Keratinocyte (primary cell): ENCODE results near the gene ADGRA3. TPM values are rescaled to one million over a fixed set of nuclear protein-coding genes. Genes with fewer than 3 reads are reported as not detected.

Experiments
- DNase-seq: peaks from one replicate; pipeline ENCODE4 v3.0.0-alpha.2; 2011; ENCODE audit warnings: low read depth, missing footprints, low spot score
- FAIRE-seq: peaks from 2 replicates; lab custom pipeline; 2011; peaks lifted over from hg19 to GRCh38; lab: Jason Lieb, UNC
- H2AFZ ChIP-seq: 2 replicates; pipeline ENCODE4 v1.6.0; 2012; ENCODE audit warnings: low read length, control low read depth, inconsistent platforms; ENCODE audit not compliant: control insufficient read depth
- H3K27ac ChIP-seq: 2 replicates; pipeline ENCODE4 v1.5.1; 2011; ENCODE audit warnings: low read length; ENCODE audit not compliant: control insufficient read depth, insufficient read depth
- H3K27me3 ChIP-seq: 3 replicates; pipeline ENCODE4 v1.6.0; 2011; ENCODE audit warnings: low read length; ENCODE audit not compliant: control insufficient read depth, insufficient read depth; ENCODE audit errors: extremely low read depth
- H3K36me3 ChIP-seq, 2 experiments: 2 replicates in 1 of 2; 3 replicates in 1 of 2; pipeline ENCODE4 v1.5.1; 2011; ENCODE audit warnings: low read length in 2 of 2, mild to moderate bottlenecking in 1 of 2; ENCODE audit not compliant: control insufficient read depth in 2 of 2, insufficient read depth in 2 of 2; ENCODE audit errors: extremely low read depth in 1 of 2
- H3K4me1 ChIP-seq: 3 replicates; pipeline ENCODE4 v1.5.1; 2011; ENCODE audit warnings: low read length; ENCODE audit not compliant: control insufficient read depth, insufficient read depth; ENCODE audit errors: extremely low read depth
- H3K4me2 ChIP-seq: 3 replicates; pipeline ENCODE4 v1.6.0; 2011; ENCODE audit warnings: low read depth, low read length; ENCODE audit not compliant: control insufficient read depth, insufficient read depth; ENCODE audit errors: extremely low read depth
- H3K4me3 ChIP-seq, 3 experiments: fragments of 200-600 bp in 1 of 3; sonication (generic) in 1 of 3; 2 replicates in 2 of 3; 3 replicates in 1 of 3; pipeline ENCODE4 v1.5.1; 2011 to 2016; ENCODE audit warnings: low read length in 3 of 3, mild to moderate bottlenecking in 3 of 3, control low read depth in 2 of 3, inconsistent platforms in 1 of 3, low read depth in 1 of 3, mixed read lengths in 1 of 3, mixed run types in 1 of 3, moderate library complexity in 1 of 3; ENCODE audit not compliant: control insufficient read depth in 2 of 3, insufficient read depth in 2 of 3; ENCODE audit errors: extremely low read depth in 1 of 3
- H3K79me2 ChIP-seq: 2 replicates; pipeline ENCODE4 v1.6.0; 2012; ENCODE audit warnings: low read length; ENCODE audit not compliant: control insufficient read depth, insufficient read depth
- H3K9ac ChIP-seq: 3 replicates; pipeline ENCODE4 v1.6.0; 2011; ENCODE audit warnings: low read length; ENCODE audit not compliant: control insufficient read depth, insufficient read depth; ENCODE audit errors: extremely low read depth
- H3K9me1 ChIP-seq: 3 replicates; pipeline ENCODE4 v1.6.0; 2011; ENCODE audit warnings: low read length; ENCODE audit not compliant: control insufficient read depth, insufficient read depth; ENCODE audit errors: extremely low read depth
- H3K9me3 ChIP-seq: 2 replicates; pipeline ENCODE4 v1.5.1; 2012; ENCODE audit warnings: low read depth, low read length; ENCODE audit not compliant: control insufficient read depth
- H4K20me1 ChIP-seq: 3 replicates; pipeline ENCODE4 v1.6.0; 2011; ENCODE audit warnings: low read length; ENCODE audit not compliant: control insufficient read depth, insufficient read depth; ENCODE audit errors: extremely low read depth
- EZH2 ChIP-seq: IDR thresholded peaks from one replicate; pipeline ENCODE4 v1.6.1; 2012; ENCODE audit warnings: inconsistent platforms, mild to moderate bottlenecking, low read length, moderate library complexity
- dilution Hi-C: fragments of 300-500 bp; cut with MboI; formaldehyde crosslinking; loops from one replicate; pipeline ENCODE4 v1.7.0; 2020; ENCODE audit warnings: low sequenced_read_pairs; ENCODE audit not compliant: extremely low pct_ligation_motif_present
- polyA plus RNA-seq, 5 experiments: library from polyadenylated mRNA; depleted of rRNA in 3 of 5; stranded (reverse) in 3 of 5; stranded (forward) in 1 of 5; unstranded in 1 of 5; fragments of >200 nt; gene quantifications; 1 replicate in 1 of 5; 2 replicates in 3 of 5; 3 replicates in 1 of 5; pipeline versions ENCODE4 v1.2.1 to v1.2.3, GENCODE V29; 2011 to 2012; ENCODE audit warnings: missing spikeins in 2 of 5, low read depth in 1 of 5, low replicate concordance in 1 of 5
- TF ChIP-seq, protein P1 (sequence below), 3 experiments: IDR thresholded peaks in 1 of 3; conservative IDR thresholded peaks in 1 of 3; optimal IDR thresholded peaks in 1 of 3; 2 replicates in 2 of 3; 3 replicates in 1 of 3; pipeline versions ENCODE3 to v1.5.1; 2011; ENCODE audit warnings: low read length in 3 of 3, mild to moderate bottlenecking in 3 of 3, moderate library complexity in 2 of 3, control low read depth in 1 of 3, inconsistent platforms in 1 of 3; ENCODE audit not compliant: insufficient read depth in 2 of 3; ENCODE audit errors: extremely low read depth in 1 of 3

The ADGRA3 gene
- polyA plus RNA-seq, 1 donor (not counting 4 experiments of a cell fraction or from before 2014, with no cell fraction given) = 38.7 TPM

DNA sequence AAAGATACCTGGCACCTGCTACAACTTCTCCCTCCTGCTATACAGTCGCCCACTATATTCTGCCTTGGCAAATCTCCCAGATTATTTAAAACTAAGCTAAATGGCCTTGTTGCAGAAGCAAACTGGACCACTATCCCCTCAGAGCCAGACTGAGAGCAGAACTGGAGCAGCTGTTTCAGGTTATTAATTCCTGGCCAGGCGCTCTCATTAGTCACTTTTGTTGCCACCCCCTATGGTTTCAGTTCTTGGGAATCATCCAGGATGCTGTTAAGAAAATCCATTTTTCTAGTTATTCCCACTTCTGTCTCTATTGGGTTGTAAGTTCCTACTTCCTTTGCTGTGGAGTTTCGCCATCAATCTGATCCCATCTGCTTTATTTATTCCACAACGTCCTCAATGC lies 30.1 kb downstream of the ADGRA3 start:
- H3K27ac ChIP-seq = peak overlapping the region; percentile 95
- no peak overlapping the region for H3K4me3 ChIP-seq
- no peak overlapping the region for H2AFZ ChIP-seq
- TF ChIP-seq, protein P1, sequence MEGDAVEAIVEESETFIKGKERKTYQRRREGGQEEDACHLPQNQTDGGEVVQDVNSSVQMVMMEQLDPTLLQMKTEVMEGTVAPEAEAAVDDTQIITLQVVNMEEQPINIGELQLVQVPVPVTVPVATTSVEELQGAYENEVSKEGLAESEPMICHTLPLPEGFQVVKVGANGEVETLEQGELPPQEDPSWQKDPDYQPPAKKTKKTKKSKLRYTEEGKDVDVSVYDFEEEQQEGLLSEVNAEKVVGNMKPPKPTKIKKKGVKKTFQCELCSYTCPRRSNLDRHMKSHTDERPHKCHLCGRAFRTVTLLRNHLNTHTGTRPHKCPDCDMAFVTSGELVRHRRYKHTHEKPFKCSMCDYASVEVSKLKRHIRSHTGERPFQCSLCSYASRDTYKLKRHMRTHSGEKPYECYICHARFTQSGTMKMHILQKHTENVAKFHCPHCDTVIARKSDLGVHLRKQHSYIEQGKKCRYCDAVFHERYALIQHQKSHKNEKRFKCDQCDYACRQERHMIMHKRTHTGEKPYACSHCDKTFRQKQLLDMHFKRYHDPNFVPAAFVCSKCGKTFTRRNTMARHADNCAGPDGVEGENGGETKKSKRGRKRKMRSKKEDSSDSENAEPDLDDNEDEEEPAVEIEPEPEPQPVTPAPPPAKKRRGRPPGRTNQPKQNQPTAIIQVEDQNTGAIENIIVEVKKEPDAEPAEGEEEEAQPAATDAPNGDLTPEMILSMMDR (optimal IDR thresholded peaks at IDR 0.05 in 1 of 3, IDR thresholded peaks at IDR 0.05 in 1 of 3, conservative IDR thresholded peaks at IDR 0.05 in 1 of 3; ENCODE audit: extremely low read depth in 1 of 3, insufficient read depth in 2 of 3, low read length in 3 of 3) = no peak
- no peak for TF ChIP-seq EZH2
- DNase-seq (no peak), FAIRE-seq (peak; percentile 13)
- no peak overlapping the region for H3K4me2 ChIP-seq
- H3K27me3 ChIP-seq = no peaks in the 10 kb centered on the region
- no peak overlapping the region for H3K9ac ChIP-seq
- H3K9me1 ChIP-seq = no peaks in the 10 kb centered on the region
- no peaks in the 10 kb centered on the region for H4K20me1 ChIP-seq
- peaks cover 0 to 1% of the 10 kb centered on the region in 2 experiments for H3K36me3 ChIP-seq
- H3K79me2 ChIP-seq = peaks cover 77% of the 10 kb centered on the region
- H3K9me3 ChIP-seq = no peaks in the 10 kb centered on the region
- dilution Hi-C loops = no loop called here
- H3K4me1 ChIP-seq = peaks cover 46% of the 10 kb centered on the region

DNA sequence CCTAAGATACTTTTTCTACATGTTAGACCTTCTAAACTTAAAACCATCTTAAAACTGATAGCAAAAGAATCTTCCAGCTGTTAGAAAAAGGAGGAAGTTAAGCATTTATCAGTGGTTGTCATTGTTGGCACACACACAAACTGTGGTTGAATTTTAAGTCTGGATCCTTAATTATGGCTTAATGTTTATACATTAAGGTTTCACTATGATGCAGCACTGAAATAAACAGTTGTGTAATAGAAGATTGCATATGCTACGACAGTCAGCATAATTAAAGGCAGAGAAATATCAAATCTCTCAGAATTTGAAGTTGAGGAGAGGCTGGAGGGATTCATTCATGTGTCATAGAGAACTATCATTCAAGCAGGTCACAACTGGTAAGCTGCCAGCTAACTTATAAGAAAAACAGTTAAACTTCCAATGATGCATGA lies 32.3 kb downstream of the ADGRA3 start:
- Histone ChIP-seq H3K9ac (peak overlapping the region; percentile 46), H3K4me2 (peak overlapping the region; percentile 89), H2AFZ (no peak overlapping the region), H3K4me3 (peak overlapping the region in 2 of 3 experiments; percentile 21 to 37), H3K27ac (peak overlapping the region; percentile 95), H4K20me1 (no peaks in the 10 kb centered on the region), H3K9me1 (no peaks in the 10 kb centered on the region), H3K4me1 (peaks cover 47% of the 10 kb centered on the region), H3K9me3 (no peaks in the 10 kb centered on the region), H3K79me2 (peaks cover 71% of the 10 kb centered on the region), H3K27me3 (no peaks in the 10 kb centered on the region), H3K36me3 (peaks cover 0 to 1% of the 10 kb centered on the region in 2 experiments)
- DNase-seq (peak; percentile 84), FAIRE-seq (peak; percentile 69)
- dilution Hi-C loops = no loop called here
- TF ChIP-seq, protein P1 (optimal IDR thresholded peaks at IDR 0.05 in 1 of 3, IDR thresholded peaks at IDR 0.05 in 1 of 3, conservative IDR thresholded peaks at IDR 0.05 in 1 of 3; ENCODE audit: extremely low read depth in 1 of 3, insufficient read depth in 2 of 3, low read length in 3 of 3) = no peak
- no peak for TF ChIP-seq EZH2
